ENCODE measurements around the gene POMT2. TPM values are rescaled to one million over a fixed set of nuclear protein-coding genes. Genes with fewer than 3 reads are reported as not detected.

The POMT2 gene
- total and polyA plus RNA-seq, 12 donors: 14.0 to 52.3 (median 41.7) TPM

DNA sequence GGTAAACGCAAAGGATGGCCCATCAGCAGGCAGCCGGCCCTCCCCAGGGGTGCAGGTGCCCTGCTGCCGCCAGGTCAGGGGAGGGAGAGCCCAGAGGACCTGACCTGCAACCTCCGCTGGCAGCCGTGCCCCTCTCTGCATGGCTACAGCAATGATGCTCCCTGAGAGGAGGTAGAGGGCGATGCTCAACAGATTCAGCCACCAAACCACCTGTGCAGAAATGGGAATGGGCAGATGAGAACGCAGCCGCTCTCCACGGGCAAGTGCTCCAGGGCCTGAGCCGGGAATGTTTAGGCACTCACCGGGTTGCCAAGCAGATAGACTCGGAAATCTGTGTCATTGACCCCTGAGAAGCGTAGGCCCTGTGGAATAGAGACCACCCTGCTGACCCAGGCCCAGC lies 41.0 kb downstream of the POMT2 start:
- Histone ChIP-seq H3K36me3 (replicated peaks in 1 of 2) (peaks cover 0 to 62% of the 10 kb centered on the region in 2 donors), H3K4me3 (no peak overlapping the region), H3K9me3 (replicated peaks in 1 of 3) (no peaks in the 10 kb centered on the region), H3K4me1 (replicated peaks in 1 of 2) (no peaks in the 10 kb centered on the region), H3K27me3 (no peaks in the 10 kb centered on the region), H3K27ac (no peak overlapping the region)
- 93 to 95% (median 95%) methylated on average over 13 of the region's 13 CpGs for WGBS, 4 donors
- intact Hi-C loops (cut with DNase I): no loop called here
- DNase-seq: no peak
- no peak for TF ChIP-seq POLR2A (IDR thresholded peaks at IDR 0.05)
- TF ChIP-seq, protein P1, sequence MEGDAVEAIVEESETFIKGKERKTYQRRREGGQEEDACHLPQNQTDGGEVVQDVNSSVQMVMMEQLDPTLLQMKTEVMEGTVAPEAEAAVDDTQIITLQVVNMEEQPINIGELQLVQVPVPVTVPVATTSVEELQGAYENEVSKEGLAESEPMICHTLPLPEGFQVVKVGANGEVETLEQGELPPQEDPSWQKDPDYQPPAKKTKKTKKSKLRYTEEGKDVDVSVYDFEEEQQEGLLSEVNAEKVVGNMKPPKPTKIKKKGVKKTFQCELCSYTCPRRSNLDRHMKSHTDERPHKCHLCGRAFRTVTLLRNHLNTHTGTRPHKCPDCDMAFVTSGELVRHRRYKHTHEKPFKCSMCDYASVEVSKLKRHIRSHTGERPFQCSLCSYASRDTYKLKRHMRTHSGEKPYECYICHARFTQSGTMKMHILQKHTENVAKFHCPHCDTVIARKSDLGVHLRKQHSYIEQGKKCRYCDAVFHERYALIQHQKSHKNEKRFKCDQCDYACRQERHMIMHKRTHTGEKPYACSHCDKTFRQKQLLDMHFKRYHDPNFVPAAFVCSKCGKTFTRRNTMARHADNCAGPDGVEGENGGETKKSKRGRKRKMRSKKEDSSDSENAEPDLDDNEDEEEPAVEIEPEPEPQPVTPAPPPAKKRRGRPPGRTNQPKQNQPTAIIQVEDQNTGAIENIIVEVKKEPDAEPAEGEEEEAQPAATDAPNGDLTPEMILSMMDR (IDR thresholded peaks at IDR 0.05): no peak

DNA sequence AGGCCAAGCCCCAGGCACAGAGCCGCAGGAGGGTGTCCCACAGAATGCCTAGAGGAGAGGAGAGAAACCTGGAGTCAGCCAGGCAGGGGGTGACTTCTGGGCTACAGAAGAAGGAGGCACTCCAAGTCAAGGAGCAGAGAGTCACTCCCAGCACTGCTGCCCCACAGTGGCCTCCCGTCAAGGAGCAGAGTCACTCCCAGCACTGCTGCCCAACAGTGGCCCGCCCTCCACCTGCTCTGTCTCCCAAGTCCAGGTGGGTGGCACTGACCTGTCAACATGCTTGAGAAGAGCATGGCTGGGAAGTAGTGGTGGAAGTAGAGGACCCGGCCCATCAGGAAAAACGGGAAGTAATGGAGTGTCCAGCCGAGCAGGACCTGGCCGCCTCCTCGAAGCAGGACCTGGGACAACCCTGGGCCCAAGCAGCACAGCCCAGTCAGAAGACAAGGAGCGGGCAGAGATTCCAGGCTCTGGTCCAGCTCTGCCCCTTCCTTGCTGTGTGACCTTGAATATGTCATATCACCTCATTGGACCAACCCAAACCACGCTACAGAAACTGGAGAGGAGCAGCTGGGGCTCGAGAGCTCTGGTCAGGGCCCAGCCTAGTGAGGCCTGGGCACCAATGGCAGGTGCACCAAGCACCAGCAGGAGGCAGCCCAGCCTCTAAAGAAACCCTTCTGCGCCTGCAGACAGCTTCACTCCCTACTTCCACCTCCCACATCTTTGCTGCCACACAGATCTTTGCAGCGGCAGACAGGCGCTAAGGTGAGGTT lies 42.0 kb downstream of the POMT2 start:
- peak in 4 of 7 donors; percentile 22 to 46 (median 39) for DNase-seq
- no peaks in the 10 kb centered on the region for H3K27me3 ChIP-seq
- intact Hi-C loops (cut with DNase I): no loop called here
- WGBS, 4 donors: 84 to 90% (median 87%) methylated on average over 9 to 14 of the region's 14 CpGs
- H3K4me3 ChIP-seq: no peak overlapping the region
- no peak overlapping the region for H3K27ac ChIP-seq
- no peaks in the 10 kb centered on the region for H3K9me3 ChIP-seq (replicated peaks in 1 of 3)
- H3K36me3 ChIP-seq (replicated peaks in 1 of 2): peaks cover 0 to 52% of the 10 kb centered on the region in 2 donors
- H3K4me1 ChIP-seq (replicated peaks in 1 of 2): no peaks in the 10 kb centered on the region
- TF ChIP-seq, protein P1 (IDR thresholded peaks at IDR 0.05): no peak
- TF ChIP-seq POLR2A (IDR thresholded peaks at IDR 0.05): no peak

DNA sequence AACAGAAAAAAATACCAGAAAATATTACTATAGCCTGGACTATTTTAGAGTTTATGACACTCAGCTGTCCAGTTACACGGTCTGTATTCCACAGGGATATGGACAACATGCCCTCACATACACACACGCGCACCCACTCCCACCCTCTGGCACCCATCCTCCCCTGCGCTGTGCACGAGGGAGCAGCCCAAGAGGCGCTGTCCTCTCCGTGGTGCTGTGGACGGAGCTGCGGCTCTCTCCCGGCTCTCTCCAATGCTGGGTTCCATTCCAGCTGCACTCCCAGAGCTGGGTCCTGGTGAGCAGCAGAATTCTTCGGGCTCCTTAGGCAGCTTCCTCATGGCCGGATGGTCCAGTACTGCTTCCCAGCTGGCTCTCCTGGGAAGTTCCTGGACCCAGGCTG lies 43.7 kb downstream of the POMT2 start:
- intact Hi-C loops (cut with DNase I): no loop called here
- H3K4me1 ChIP-seq (replicated peaks in 1 of 2): no peaks in the 10 kb centered on the region
- 92 to 98% (median 95%) methylated on average over 5 to 12 of the region's 12 CpGs for WGBS, 4 donors
- H3K27ac ChIP-seq: no peak overlapping the region
- H3K4me3 ChIP-seq: no peak overlapping the region
- no peak for TF ChIP-seq POLR2A (IDR thresholded peaks at IDR 0.05)
- TF ChIP-seq, protein P1 (IDR thresholded peaks at IDR 0.05): no peak
- no peak for DNase-seq
- no peaks in the 10 kb centered on the region for H3K9me3 ChIP-seq (replicated peaks in 1 of 3)
- peaks cover 0 to 36% of the 10 kb centered on the region in 2 donors for H3K36me3 ChIP-seq (replicated peaks in 1 of 2)
- H3K27me3 ChIP-seq: peaks cover 1% of the 10 kb centered on the region

DNA sequence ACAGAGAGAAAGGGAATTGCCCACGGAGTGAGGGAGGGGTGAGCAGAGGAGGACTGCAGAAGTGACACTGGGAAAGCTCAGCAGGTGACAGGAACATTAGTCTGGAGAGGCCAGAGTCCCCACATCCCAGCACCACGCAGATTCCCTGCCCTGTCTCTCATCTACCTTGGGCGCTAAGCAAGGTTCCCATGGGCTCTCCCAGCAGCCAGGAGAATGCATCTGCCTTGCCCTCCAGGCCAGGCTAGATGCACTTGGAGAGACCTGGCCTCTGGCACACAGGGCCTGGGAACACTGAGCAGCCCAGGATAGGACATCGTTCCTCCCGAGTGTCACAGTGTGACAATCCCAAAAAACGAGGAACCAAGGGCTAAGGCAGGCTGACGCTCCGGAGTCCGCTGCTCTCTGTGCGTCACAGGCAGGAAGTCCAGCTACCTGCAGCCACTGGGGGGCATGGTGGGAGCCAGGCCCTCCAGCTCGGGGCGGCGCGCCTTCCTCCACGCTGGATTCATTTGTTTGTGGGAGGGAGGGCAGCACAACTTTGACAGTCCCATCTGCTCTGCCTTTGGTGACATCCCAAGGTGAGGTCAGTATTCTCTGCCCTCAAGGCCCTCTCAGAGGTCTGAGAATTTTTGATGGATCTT lies 44.3 kb downstream of the POMT2 start:
- H3K27me3 ChIP-seq: peaks cover 7% of the 10 kb centered on the region
- WGBS, 4 donors: 85 to 95% (median 91%) methylated on average over 4 to 15 of the region's 15 CpGs
- H3K9me3 ChIP-seq (replicated peaks in 1 of 3): no peaks in the 10 kb centered on the region
- H3K4me3 ChIP-seq: no peak overlapping the region
- peak overlapping the region in 1 of 5 donors; percentile 8 for H3K27ac ChIP-seq
- intact Hi-C loops (cut with DNase I): no loop called here
- no peaks in the 10 kb centered on the region for H3K4me1 ChIP-seq (replicated peaks in 1 of 2)
- TF ChIP-seq POLR2A (IDR thresholded peaks at IDR 0.05): no peak
- TF ChIP-seq, protein P1 (IDR thresholded peaks at IDR 0.05): no peak
- DNase-seq: no peak
- H3K36me3 ChIP-seq (replicated peaks in 1 of 2): peaks cover 0 to 34% of the 10 kb centered on the region in 2 donors
